HG03135 (cell line): ENCODE measurements around the gene MALRD1.

Source experiments
- ATAC-seq: cut with Tn5 transposase; IDR thresholded peaks from one replicate; pipeline ENCODE4 v1.9.1; 2021; ENCODE audit warnings: mild to moderate bottlenecking, moderate library complexity; ENCODE audit not compliant: unreplicated experiment

MALRD1 gene

DNA sequence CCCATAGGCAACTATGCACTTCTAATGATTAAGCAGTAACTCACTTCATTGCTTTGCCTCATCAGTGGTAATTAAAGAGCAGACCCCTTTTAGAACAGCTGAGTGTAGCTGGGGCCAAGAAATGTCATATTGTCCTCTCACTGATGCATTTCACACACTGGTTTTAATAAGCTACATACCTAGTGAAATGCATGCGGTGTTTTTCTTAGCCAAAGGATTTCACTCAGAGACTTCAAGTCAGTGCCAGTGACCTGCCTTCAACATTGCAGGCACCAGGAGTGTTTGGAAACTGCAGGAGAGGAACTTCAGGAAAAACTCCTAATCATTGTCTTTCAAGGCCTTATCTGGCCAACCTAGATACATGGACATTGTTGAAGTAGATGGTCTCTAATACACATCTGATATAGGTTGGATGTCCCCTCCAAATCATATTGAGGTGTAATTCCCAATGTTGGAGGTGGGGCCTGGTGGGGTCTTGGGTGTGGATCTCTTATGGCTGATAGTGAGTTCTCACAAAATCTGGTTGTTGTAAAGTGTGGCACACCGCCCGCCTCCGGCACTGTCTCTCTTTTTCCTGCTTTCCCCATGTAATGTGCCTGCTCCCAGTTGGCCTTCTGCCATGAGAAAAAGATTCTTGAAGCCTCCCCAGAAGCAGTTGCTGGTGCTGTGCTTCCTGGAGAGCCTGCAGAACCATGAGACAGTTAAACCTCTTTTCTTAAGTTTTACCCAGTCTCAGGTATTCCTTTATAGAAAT, 515.0 kb downstream of the MALRD1 start:
- ATAC-seq = no peak

DNA sequence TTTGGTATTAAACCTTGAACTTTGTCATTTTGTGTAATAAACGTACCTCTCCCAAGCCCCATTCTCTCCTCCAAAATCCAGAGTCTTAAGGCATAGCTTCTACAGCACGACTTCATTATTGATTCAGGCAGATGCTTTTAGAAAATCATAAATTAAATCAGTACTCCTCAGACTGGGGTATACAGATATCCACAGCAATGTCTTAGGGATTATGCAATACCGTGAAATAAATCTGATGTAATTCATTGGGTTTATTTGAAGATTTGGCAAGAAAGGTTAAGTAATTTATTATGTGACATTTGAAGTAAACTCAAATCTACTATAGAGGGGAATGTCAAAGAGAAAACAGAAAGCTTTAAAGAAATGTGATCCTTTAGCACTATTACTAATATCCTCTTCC, 521.5 kb downstream of the MALRD1 start:
- no peak for ATAC-seq

DNA sequence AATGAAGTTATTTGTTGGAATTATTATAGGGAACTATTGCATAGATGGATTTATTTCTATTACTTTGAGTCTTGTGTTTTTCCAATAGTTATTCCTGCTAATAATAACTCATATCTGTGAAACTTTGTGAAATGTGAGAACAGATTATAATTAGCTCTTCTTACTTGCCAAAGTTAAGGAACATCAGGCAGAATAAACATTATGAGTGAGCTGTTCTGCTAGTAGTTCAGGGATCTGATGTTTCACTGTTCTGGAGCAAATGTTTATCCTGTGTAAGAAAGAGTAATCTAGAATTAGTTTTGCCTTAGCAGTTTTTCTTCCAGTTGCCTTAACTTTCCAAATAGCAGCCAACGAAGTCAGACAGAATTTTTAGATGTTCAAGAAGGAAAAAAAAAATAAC, 522.4 kb downstream of the MALRD1 start:
- ATAC-seq = no peak

DNA sequence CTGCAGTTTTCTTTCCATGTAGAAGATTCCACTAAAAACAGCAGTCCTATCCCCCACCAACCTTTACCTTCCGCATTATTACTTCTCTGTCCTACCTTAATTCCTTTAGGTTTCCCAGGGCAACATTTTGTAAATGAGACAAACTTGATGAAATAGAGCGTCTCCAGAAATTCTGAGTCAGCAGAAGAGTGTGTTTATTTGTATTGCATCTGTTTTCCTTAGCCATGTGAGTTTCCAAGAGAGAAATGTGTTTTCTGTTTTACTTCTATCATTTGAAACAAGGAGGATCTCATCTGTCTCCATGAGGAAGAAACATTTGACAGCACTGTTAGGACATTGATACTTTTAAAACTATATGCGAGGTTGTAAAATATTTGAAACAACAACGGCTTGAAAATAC, 523.5 kb downstream of the MALRD1 start:
- ATAC-seq = no peak

DNA sequence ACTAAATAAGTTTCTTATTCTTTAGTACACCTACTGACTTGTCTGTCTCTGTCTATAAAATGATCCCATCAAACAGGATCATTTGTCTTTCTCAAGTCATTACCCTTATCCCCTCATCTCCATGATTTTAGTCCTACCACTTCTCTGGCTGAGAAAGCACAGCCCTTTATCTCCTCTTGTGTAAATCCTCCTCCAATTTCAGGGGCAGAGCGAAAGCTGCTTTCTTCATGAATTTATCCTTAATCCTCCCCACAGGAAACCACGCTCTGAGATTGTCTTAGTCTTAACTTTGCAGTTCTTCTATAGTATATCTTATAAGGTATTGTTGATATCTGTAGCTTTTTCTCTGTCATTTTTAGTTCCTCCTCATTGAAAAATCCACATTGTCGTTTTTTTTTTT, 528.0 kb downstream of the MALRD1 start:
- ATAC-seq = no peak

DNA sequence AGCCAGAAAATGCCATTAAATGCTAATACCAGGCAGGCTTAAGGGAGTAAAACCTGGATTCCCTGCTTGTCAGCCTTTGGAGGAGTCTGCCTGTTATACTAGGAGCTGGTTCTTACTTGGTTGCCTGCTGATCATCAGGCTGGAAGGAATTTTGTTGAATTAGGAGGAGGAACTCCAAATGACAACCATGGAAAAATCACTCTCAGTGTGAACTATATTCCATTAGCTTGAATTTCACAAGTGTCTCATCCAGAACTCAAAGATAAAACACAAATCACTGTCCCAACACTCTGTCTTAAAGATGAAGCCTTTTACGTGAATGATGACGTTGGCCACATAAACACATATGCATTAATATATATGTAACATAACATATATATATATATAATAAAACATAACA, 528.8 kb downstream of the MALRD1 start:
- ATAC-seq = no peak

DNA sequence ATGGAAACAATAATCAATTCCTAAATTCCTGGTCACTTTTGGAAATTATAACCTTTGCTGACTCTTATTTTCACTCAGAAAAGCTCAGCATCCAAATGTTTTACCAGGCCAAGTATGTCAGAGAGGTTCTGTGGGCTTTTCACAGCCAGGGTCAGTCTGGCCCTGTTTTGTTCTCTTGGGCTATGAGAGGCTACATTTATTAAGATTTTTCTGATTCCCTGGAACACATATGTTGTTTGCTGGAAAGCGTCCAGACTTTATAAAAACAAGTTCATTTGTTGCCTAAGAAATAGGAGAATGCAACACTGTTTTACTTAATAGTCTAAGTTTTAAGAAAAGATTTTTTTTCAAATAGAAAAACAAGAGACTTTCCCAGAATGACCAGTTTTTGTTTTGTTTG, 529.2 kb downstream of the MALRD1 start:
- ATAC-seq = no peak

DNA sequence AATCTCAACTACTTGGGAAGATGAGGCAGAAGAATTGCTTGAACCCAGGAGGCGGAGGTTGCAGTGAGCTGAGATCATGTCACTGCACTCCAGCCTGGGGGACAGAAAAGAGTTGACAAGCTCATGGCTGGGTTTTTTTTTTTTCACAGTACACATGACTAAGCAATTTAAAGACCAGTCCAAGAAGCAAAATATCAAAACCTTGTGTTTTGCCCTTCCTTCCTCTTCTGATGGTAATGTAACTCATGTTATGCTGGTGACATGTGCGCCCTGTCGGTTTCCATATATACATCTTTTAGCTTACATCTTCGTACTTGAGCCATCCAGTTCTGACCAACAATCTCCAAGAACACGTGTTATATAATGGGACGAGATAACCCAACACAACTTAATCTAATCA, 530.0 kb downstream of the MALRD1 start:
- ATAC-seq = no peak

DNA sequence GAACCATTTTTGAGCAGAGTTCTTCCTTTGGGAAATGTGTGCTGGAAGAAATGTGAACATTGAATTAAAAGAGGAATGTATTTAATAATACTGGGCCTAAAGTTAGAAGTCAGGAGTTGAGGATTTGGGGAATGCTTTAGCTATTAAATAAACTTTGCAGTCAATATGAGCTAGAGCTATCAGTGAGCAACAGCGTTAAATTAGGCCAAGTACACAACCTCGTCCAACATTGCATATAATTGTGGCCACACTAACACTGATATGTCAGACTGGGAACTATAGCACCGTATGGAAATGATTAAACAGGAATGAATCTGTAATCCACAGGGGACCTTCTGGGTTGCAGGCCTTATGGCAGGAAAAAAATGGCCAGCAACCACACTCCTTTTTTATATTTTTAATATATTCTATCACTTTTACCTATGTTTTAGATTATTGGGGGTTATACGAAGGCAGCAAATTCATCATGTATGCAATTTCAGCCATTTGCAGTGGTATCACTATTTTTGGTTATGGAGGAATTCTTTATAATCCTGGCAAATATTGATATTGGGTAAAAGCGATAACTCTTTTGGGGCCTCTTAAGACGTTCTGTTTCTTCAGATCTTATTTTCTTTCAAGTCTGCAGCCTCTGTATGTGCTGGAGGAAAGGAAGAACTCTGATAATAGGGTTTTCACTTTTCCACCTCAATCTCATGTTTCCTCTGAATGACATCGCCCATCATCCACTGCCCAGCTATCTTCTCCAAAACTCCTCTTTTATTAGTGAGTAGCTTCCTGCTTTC, 531.4 kb downstream of the MALRD1 start:
- ATAC-seq = no peak

DNA sequence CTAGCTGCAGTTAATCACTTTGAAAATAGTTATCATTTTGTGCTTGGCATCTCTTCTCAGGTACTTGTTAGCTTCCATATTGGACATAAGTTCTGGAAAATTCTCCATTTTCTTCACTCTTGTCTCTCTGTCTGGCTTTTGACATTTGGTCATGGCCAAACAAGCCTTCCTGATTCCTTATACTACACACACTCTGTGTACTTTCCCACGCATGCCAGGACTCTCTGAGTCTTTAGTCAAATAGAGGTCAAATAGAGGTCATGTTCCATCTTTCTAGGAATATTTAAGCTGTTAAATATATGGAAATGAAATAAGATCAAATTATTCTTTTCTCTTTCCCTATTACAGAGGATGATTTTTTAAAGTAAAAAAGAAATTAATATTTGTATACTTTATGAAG, 532.1 kb downstream of the MALRD1 start:
- ATAC-seq = no peak

DNA sequence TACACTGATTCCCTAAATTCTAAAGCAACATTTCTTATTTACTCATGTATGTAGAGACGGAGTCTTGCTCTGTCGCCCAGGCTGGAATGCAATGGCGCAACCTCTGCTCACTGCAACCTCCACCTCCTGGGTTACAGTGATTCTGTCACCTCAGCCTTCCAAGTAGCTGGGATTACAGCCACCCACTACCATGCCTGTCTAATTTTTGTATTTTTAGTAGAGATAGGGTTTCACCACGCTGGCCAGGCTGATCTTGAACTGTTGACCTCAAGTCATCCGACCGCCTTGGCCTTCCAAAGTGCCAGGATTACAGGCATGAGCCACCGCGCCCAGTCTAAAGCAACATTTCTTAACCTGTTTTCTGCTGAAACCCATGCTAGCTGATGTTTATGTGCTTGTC, 540.0 kb downstream of the MALRD1 start:
- no peak for ATAC-seq

DNA sequence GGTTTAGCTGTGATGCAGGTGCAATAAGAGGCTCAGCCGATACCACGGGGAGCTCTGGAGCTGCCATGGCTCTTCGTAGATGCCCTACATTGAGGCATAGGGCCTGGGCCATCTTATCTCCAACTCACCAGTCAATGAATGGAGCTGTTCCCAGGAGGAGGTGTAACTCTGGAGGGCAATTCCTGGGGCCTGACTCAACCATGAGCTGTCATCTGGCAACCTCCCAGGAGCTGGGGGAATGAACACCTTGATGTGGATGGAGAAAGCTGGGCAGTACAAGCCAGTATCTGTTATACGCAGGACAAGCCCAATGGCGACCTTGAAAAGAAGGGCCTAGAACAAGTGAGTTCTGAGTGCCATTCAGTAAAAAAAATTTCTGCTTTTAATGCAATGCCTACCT, 543.7 kb downstream of the MALRD1 start:
- no peak for ATAC-seq

DNA sequence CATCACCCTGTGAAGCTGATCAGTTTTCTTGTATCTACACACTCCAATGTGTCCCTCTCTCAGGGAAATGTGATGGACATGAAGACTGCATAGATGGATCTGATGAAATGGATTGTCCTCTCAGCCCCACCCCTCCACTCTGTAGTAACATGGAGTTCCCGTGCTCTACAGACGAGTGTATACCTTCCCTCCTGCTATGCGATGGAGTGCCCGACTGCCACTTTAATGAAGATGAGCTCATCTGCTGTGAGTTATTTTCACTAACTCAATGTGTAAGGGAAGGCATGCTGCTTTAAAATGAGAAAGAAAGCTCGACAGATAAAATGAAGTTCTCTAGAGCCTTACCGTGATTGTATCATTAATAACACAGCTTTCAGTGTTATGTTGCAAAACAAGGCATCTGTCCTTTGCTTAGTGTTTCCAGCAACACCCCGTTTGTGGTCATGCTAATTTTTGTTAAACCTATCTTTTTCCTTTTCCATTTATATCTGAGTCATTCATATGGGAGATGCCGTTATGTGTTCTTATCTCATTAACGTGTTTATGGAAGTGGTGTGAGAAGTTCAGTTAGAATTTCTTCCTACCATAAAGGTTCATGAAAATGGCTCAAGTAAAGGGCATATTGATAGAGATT, 546.7 kb downstream of the MALRD1 start:
- no peak for ATAC-seq

DNA sequence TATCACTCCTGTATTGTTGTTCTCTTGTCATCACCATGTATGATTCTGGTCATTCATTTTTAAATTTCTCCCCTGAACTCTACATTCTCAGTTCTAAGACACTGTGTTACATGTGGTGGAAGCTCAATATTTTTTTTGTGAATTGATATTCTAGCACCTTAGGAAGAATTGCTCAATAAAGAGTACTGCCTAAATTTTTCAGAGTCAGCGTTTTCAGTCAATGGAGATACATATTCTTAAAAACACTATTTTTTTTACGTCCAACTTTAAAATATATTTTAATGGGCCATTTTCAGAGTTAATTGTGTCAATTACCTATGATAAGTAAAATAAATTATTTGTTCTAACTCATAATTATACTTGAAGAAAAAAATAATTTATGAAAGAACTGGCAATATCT, 557.2 kb downstream of the MALRD1 start:
- no peak for ATAC-seq

DNA sequence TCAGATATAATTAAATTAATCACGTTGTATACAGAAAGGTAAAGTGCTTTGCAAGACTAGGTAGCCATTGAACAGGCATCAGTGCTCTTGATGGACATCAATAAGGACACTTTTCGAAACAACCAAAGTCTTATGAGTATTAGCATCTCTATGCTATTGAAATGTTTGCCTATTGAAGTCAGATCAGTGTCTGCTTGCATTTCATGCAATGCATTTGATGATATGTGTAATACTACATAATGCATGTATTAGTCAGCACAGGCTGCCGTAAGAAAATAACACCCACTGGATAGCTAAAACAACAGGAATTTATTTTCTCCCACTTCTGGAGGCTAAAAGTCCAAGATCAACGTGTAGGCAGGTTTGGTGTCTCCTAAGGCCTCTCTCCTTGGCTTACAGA, 558.4 kb downstream of the MALRD1 start:
- ATAC-seq = no peak

DNA sequence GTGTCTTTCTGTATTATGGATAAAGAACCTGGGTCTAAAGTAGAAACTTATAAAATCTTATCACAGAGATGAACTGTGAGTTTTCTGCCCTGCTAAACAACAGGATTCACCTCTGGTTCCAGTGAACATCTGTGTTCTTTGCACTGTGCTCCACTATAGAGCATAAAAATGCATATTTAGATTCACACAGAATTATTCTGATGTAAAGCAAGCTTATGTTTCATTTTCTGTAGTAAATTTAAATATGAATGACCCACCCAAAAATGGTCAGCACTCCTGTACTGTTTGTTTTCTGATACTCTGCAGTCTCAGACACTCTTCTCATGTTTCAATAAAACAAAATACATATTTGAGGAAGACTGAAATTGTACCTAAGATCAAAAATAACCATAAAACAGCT, 563.2 kb downstream of the MALRD1 start:
- ATAC-seq = no peak

DNA sequence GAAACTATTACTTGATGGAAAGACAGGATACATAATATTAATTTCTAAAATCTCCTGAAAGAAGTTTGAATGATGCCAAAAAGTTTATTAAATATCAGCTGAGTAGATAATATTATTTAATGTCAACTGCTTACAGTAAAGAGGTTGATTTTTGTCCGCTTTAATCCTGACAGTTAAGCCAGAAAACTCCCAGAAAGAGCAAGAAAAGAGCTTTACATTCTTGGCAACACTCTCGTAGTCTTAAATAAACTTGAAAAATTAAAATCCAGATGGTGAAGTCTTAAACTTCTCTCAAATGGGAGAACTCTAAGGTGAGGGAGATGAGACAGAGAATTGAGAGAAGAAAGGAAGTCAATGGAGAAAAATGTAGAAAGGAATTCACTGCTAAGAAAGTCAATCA, 568.4 kb downstream of the MALRD1 start:
- ATAC-seq = no peak

DNA sequence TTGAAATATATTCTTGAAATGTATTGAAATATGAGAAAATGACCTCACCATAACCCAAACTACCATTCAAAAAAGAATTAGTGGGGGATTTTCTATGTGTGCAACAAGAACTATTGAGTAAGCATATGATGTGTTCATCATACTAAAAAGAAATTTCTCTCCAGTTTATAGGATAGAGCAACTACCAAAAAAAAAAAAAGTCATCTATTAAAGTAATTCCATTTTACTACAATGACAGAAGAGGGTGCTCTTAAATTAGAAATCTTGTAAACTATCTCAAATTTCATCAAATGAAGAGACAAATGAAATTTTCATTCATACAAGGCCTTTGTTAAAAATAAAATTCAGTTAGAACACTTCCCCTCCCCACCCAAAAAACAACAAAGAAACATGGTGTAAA, 572.2 kb downstream of the MALRD1 start:
- no peak for ATAC-seq

DNA sequence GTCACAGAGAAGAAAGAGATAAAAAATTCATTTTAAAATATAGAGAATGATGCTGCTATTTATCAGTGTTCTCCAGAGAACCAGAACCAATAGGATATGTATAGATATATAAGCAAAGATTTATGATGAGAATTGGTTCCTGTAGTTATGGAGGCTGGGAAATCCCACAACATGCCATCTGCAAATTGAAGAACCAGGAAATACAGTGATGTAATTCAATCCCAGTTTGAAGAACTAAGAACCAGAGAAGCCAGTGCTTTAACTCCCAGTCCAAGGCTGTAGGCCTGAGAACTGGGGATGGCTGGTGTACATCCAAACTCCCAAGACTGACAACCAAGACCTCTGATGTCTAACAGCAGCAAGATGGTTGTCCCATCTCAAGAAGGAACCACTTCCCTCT, 574.7 kb downstream of the MALRD1 start:
- no peak for ATAC-seq

DNA sequence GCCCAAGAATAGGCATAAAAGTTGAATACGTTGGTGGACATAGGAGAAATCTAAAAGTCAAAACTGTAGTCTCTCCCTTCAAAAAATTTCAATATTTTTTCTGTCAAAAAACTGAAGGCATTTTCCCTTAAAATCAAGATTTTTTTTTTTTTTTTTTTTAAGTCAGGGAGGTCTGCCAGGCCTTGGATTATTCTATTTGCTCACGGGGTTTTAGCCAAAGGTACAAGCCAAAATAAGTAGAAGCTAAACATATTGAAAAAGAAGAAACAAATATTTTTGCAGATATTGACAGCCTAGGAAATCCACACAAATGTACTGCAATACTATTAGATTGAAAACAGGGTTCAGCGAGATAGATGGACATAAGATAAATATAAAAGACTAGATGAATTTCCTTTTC, 577.6 kb downstream of the MALRD1 start:
- ATAC-seq = no peak

DNA sequence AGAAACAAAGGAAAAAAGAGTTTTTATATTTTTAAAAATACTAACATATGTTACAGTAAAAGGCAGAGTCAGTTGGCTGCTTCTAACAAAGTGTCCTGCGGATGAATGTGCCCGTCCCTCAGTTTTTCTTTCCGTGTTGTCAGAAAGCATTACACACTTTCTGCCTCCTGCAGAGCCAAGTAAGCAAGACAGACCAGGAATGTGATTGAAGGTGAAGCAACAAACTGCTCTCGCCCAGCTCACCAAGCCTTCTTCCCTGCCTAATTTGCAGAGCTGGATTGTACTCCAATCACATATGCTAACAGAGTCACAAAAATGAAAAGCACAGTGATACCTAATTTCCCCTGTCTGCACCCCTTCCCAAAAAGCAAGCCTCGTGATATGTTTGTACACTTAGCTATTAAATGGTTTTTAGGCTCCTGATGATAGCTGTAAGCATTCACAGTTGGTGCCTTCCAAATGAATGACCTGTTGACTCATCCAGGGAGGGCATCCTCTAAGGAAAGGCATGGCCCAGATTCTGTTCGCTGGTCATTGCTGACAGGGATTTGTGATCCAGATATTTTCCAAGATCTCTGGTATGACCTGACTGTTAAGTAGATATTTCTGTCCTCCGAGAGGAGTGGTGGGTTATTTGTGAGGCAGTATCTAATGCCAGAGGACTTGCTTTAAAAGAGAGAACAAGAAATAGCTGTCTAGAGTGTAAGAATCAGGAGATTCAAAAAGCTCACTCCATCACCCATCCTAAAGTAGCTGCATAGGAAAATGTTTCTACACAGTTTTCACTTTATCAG, 580.4 kb downstream of the MALRD1 start:
- no peak for ATAC-seq
